ENCODE data around the gene ATL1. TPM values are rescaled to one million over a fixed set of nuclear protein-coding genes. Genes with fewer than 3 reads are reported as not detected.

ATL1 gene
- total RNA-seq, 6 experiments from 2014 or later: 0.35 to 0.92 (median 0.48) TPM

DNA sequence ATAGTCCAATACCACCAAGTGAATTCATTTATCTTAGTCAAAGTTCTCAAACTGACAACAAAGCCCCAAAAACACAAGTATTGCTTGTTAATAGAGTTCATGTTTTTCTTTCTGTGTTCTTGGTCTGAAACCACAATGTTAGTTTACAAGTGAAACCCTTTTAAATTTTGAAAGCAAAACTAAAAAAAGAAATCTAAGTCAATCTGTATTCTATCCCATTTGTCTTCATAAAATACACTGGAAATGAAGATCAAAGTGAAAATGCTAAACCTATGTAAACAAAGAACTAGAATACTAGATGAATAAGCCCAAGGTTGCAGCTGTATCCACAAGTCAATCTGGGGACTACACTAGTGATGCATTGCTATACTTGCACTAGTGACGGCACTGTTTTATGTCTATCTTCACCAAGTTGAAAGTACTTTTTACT is 38.0 kb upstream of the ATL1 start:
- no peak for DNase-seq
- peak overlapping the region; percentile 26 for H3K4me3 Mint-ChIP-seq
- peak overlapping the region; percentile 68 for H3K27ac Mint-ChIP-seq
- H3K9me3 Mint-ChIP-seq: no peaks in the 10 kb centered on the region
- peaks cover 31% of the 10 kb centered on the region for H3K36me3 Mint-ChIP-seq (ENCODE audit: low read depth)
- TF ChIP-seq, protein P1, sequence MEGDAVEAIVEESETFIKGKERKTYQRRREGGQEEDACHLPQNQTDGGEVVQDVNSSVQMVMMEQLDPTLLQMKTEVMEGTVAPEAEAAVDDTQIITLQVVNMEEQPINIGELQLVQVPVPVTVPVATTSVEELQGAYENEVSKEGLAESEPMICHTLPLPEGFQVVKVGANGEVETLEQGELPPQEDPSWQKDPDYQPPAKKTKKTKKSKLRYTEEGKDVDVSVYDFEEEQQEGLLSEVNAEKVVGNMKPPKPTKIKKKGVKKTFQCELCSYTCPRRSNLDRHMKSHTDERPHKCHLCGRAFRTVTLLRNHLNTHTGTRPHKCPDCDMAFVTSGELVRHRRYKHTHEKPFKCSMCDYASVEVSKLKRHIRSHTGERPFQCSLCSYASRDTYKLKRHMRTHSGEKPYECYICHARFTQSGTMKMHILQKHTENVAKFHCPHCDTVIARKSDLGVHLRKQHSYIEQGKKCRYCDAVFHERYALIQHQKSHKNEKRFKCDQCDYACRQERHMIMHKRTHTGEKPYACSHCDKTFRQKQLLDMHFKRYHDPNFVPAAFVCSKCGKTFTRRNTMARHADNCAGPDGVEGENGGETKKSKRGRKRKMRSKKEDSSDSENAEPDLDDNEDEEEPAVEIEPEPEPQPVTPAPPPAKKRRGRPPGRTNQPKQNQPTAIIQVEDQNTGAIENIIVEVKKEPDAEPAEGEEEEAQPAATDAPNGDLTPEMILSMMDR (IDR thresholded peaks at IDR 0.05): no peak
- peaks cover 64% of the 10 kb centered on the region for H3K4me1 Mint-ChIP-seq (ENCODE audit: low read depth)
- no peaks in the 10 kb centered on the region for H3K27me3 Mint-ChIP-seq (ENCODE audit: insufficient read depth)

DNA sequence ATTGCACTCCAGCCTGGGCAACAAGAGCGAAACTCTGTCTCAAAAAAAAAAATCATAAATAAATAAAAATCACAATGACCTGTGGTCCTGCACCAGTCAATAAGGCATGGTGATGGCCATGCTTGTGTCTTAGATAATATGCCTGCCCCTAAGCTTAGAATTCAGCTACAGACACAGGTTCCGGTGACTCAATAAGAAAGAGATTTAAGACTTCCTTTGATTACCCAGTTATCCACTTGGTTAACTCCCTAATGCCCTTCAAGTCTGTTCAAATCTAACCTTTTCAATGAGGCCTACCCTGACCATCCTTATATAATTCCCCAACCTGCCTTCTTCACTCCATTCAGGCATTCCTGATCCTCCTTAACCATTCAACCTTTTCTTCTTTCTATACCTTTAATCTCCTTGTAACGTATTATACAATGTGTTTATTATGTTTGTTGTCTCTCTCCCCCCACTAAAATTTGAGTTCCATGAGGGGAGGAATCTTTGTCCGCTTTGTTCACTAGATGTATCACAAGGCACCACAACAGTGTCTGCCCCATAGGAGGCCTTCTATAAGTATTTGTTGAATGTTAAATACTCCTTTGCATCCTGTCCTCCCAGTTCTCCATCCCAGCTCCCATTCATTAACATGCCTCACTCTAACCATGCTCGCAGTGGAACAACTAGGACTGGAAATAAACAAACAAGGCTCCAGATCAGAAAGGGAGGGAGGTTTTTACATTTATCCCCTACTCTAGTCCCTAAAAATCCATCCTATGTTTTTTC is 36.5 kb upstream of the ATL1 start:
- Mint-ChIP-seq H3K9me3 (no peaks in the 10 kb centered on the region), H3K36me3 (ENCODE audit: low read depth) (peaks cover 31% of the 10 kb centered on the region), H3K4me3 (no peak overlapping the region), H3K4me1 (ENCODE audit: low read depth) (peaks cover 79% of the 10 kb centered on the region), H3K27me3 (ENCODE audit: insufficient read depth) (no peaks in the 10 kb centered on the region), H3K27ac (peak overlapping the region; percentile 37)
- TF ChIP-seq, protein P1 (IDR thresholded peaks at IDR 0.05): no peak
- DNase-seq: no peak

DNA sequence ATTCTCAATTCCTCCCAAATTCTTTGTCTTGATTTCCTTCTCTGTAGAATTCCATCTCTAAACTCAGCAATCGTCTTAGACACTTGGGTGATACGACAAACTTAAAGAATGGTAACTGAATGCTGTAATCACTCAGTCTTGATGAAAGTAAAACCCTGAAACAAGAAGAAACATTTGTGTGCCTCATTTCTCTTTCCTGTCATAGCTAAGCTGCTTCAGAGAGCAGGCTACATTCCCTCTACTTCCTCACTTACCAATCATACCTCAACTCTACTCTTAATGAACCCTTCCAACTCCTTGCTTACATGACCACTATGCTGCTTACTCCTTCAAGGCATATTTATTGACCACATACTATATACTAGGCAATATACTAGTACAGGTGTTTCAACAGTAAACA is 35.9 kb upstream of the ATL1 start:
- Mint-ChIP-seq H3K9me3 (no peaks in the 10 kb centered on the region), H3K4me1 (ENCODE audit: low read depth) (peaks cover 85% of the 10 kb centered on the region), H3K27ac (peak overlapping the region; percentile 2), H3K4me3 (no peak overlapping the region), H3K27me3 (ENCODE audit: insufficient read depth) (no peaks in the 10 kb centered on the region), H3K36me3 (ENCODE audit: low read depth) (peaks cover 35% of the 10 kb centered on the region)
- no peak for DNase-seq
- TF ChIP-seq, protein P1 (IDR thresholded peaks at IDR 0.05): no peak

DNA sequence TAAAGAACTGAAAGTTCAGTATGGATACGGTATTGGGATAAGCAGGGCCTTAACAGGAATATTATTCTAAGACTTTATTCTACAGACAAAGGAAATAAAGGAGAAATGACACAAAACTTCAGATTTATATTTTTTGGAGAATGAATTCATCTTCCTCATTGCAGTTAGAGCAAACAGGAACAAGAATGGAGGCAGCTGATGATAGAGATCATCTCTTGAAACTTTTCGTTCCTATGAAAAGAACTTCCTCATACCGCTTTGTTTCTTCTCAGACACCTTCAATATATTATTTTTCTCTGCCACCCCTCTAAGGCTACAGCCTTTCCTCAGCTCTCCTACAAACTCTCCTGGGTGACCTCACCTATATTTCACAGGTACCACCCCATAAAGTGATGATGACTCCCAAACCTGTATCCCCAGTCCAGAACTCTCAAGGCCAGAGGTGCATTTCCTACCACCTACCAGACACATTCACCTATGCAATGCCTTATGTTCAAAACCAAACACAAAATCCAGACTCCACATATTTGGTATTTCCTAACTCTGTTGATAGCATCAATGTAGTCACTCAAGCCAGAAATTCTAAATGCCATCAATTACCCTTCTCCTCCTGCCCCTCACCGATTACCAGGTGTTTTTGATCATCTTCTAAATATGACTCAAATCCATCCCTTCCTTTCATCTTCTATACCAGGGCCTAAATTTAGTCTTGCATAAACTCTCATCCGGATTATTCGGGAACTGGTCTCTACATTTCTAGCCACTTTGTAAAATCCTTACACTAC is 35.0 kb upstream of the ATL1 start:
- Mint-ChIP-seq H3K9me3 (no peaks in the 10 kb centered on the region), H3K4me3 (0 out of 2 replicates have a peak overlapping the region, but pooled peaks have one; percentile 6), H3K27me3 (ENCODE audit: insufficient read depth) (no peaks in the 10 kb centered on the region; the same call in 1 of the 2 replicates), H3K36me3 (ENCODE audit: low read depth) (peaks cover 39% of the 10 kb centered on the region), H3K4me1 (ENCODE audit: low read depth) (peaks cover 94% of the 10 kb centered on the region), H3K27ac (peak overlapping the region; percentile 15; the same call in 1 of the 2 replicates)
- no peak for DNase-seq
- TF ChIP-seq, protein P1 (IDR thresholded peaks at IDR 0.05): no peak

DNA sequence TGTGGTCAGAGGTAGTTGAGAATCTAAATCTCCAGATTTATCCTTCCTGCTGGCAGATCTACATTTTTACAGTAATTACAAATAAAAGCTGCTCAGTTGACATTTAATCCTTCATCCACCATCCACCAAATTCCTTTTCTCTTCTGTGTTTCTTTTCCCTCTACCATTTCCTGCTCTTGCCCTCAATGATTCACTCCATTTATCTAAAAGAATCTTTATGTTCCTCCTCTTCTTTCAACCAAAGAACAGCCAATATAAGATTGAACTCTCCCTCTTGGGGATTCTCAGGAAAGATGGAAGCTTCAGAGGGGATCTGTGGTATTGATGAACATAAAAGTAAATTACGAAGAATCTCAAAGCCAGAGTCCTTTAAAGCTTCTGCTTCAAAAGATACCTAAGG is 31.9 kb upstream of the ATL1 start:
- Mint-ChIP-seq H3K4me1 (ENCODE audit: low read depth) (peaks cover 75% of the 10 kb centered on the region), H3K27me3 (ENCODE audit: insufficient read depth) (no peaks in the 10 kb centered on the region; the same call in 1 of the 2 replicates), H3K9me3 (no peaks in the 10 kb centered on the region), H3K36me3 (ENCODE audit: low read depth) (peaks cover 51% of the 10 kb centered on the region), H3K27ac (peak overlapping the region; percentile 88), H3K4me3 (peak overlapping the region; percentile 83)
- peak; percentile 38 for DNase-seq
- TF ChIP-seq, protein P1 (IDR thresholded peaks at IDR 0.05): no peak
